Activated naive CD8-positive, alpha-beta T cell treated with anti-CD3 and anti-CD28 coated beads, Interleukin-2, amount 50 U/mL, for 24 hours (primary cell): Measurements from ENCODE around the gene ZFP30.
"Not testable (repeated sequence)": the region's sequence is repeated elsewhere in the genome, so short reads cannot be mapped to it uniquely, and the experiment has no call there.

ENCODE experiments used
- ATAC-seq: fragments of 150-1000 bp; cut with Tn5 transposase; one replicate; pipeline ENCODE4 v1.10.0; 2021
- DNase-seq: peaks from one replicate; pipeline ENCODE4 v3.0.0; 2021
- H3K27ac Mint-ChIP-seq: one replicate; pipeline ENCODE4 v1.8.0; 2021; ENCODE audit warnings: mild to moderate bottlenecking, mixed read lengths
- H3K27me3 Mint-ChIP-seq: one replicate; pipeline ENCODE4 v1.8.0; 2021; ENCODE audit warnings: mixed read lengths
- H3K36me3 Mint-ChIP-seq: one replicate; pipeline ENCODE4 v1.8.0; 2021; ENCODE audit warnings: low read depth, mixed read lengths
- H3K4me1 Mint-ChIP-seq: one replicate; pipeline ENCODE4 v1.8.0; 2021; ENCODE audit warnings: mixed read lengths
- H3K4me3 Mint-ChIP-seq: one replicate; pipeline ENCODE4 v1.8.0; 2021; ENCODE audit warnings: mild to moderate bottlenecking, moderate library complexity, mixed read lengths
- H3K9me3 Mint-ChIP-seq: one replicate; pipeline ENCODE4 v1.8.0; 2021; ENCODE audit warnings: mixed read lengths

Gene ZFP30

GRCh38 chr19:37655301-37655688 is at the start of gene ZFP30:
TSS of gene ZFP30 (minus strand) at chr19:37655465. CDS start at chr19:37647822, 7,643 bp downstream.
- peak within 1 kb of the TSS; percentile 83 for H3K4me3 Mint-ChIP-seq
- H3K27me3 Mint-ChIP-seq, result no peaks in the 10 kb centered on the region
- DNase-seq (peak; percentile 87), ATAC-seq (peak; percentile 82)
- H3K4me1 Mint-ChIP-seq, result peaks cover 35% of the 10 kb centered on the region
- peaks cover 28% of the 10 kb centered on the region for H3K36me3 Mint-ChIP-seq
- H3K9me3 Mint-ChIP-seq, result peaks cover 19% of the 10 kb centered on the region
- H3K27ac Mint-ChIP-seq, result peak within 1 kb of the TSS; percentile 94

- H3K36me3 Mint-ChIP-seq, result peaks cover 69% of the 10 kb centered on the region
- ATAC-seq (no peak), DNase-seq (no peak)
- H3K9me3 Mint-ChIP-seq, result peaks cover 59% of the 10 kb centered on the region
- no peak overlapping the region for H3K27ac Mint-ChIP-seq
- no peaks in the 10 kb centered on the region for H3K27me3 Mint-ChIP-seq
- H3K4me1 Mint-ChIP-seq, result no peaks in the 10 kb centered on the region
- no peak overlapping the region for H3K4me3 Mint-ChIP-seq
Observed at GRCh38 chr19:37699057-37699456, 43.8 kb upstream of the ZFP30 start.

GRCh38 chr19:37698216-37698615 is 43.0 kb upstream of the ZFP30 start:
- ATAC-seq (no peak), DNase-seq (no peak)
- Mint-ChIP-seq H3K27me3 (no peaks in the 10 kb centered on the region), H3K9me3 (peaks cover 59% of the 10 kb centered on the region), H3K4me1 (no peaks in the 10 kb centered on the region), H3K4me3 (no peak overlapping the region), H3K27ac (no peak overlapping the region), H3K36me3 (peaks cover 67% of the 10 kb centered on the region)

- H3K27me3 Mint-ChIP-seq, result no peaks in the 10 kb centered on the region
- no peak overlapping the region for H3K27ac Mint-ChIP-seq
- no peak overlapping the region for H3K4me3 Mint-ChIP-seq
- peaks cover 10% of the 10 kb centered on the region for H3K4me1 Mint-ChIP-seq
- ATAC-seq (no peak), DNase-seq (no peak)
- H3K9me3 Mint-ChIP-seq, result peaks cover 46% of the 10 kb centered on the region
- H3K36me3 Mint-ChIP-seq, result peaks cover 52% of the 10 kb centered on the region
Observed at GRCh38 chr19:37695144-37695899, 40.1 kb upstream of the ZFP30 start.

- Mint-ChIP-seq H3K4me3 (no peak overlapping the region), H3K27ac (no peak overlapping the region), H3K36me3 (peaks cover 39% of the 10 kb centered on the region), H3K4me1 (peaks cover 10% of the 10 kb centered on the region), H3K27me3 (no peaks in the 10 kb centered on the region), H3K9me3 (peaks cover 28% of the 10 kb centered on the region)
- DNase-seq (no peak), ATAC-seq (no peak)
Observed at GRCh38 chr19:37692956-37693620, 37.8 kb upstream of the ZFP30 start.

GRCh38 chr19:37691881-37692504 is 36.7 kb upstream of the ZFP30 start:
- DNase-seq, result peak; percentile 77
- H3K27ac Mint-ChIP-seq, result peak overlapping the region; percentile 73
- peaks cover 35% of the 10 kb centered on the region for H3K36me3 Mint-ChIP-seq
- peaks cover 17% of the 10 kb centered on the region for H3K9me3 Mint-ChIP-seq
- H3K4me3 Mint-ChIP-seq, result peak overlapping the region; percentile 85
- peaks cover 10% of the 10 kb centered on the region for H3K4me1 Mint-ChIP-seq
- peak; percentile 91 for ATAC-seq
- H3K27me3 Mint-ChIP-seq, result no peaks in the 10 kb centered on the region

- no peak for ATAC-seq
- Mint-ChIP-seq H3K27ac (no peak overlapping the region), H3K36me3 (peaks cover 39% of the 10 kb centered on the region), H3K4me1 (no peaks in the 10 kb centered on the region), H3K9me3 (peaks cover 41% of the 10 kb centered on the region), H3K27me3 (no peaks in the 10 kb centered on the region), H3K4me3 (no peak overlapping the region)
- DNase-seq, result no peak
Observed at GRCh38 chr19:37683520-37683919, 28.3 kb upstream of the ZFP30 start.

GRCh38 chr19:37669450-37669914 is 14.2 kb upstream of the ZFP30 start:
- Mint-ChIP-seq H3K27me3 (no peaks in the 10 kb centered on the region), H3K36me3 (peaks cover 29% of the 10 kb centered on the region), H3K4me1 (no peaks in the 10 kb centered on the region), H3K4me3 (no peak overlapping the region), H3K27ac (no peak overlapping the region), H3K9me3 (peaks cover 41% of the 10 kb centered on the region)
- DNase-seq (no peak), ATAC-seq (no peak)

GRCh38 chr19:37657157-37657556 is 1.9 kb upstream of the ZFP30 start:
- H3K27ac Mint-ChIP-seq, ATAC-seq, H3K27me3 Mint-ChIP-seq, DNase-seq: not testable (repeated sequence)
- Mint-ChIP-seq H3K36me3 (peaks cover 24% of the 10 kb centered on the region), H3K4me3 (peak overlapping the region; percentile 83), H3K4me1 (peaks cover 35% of the 10 kb centered on the region), H3K9me3 (peaks cover 31% of the 10 kb centered on the region)

- Mint-ChIP-seq H3K4me3 (peak overlapping the region; percentile 83), H3K36me3 (peaks cover 29% of the 10 kb centered on the region), H3K27me3 (no peaks in the 10 kb centered on the region), H3K4me1 (peaks cover 35% of the 10 kb centered on the region), H3K27ac (peak overlapping the region; percentile 94), H3K9me3 (peaks cover 25% of the 10 kb centered on the region)
- DNase-seq, result peak; percentile 90
- ATAC-seq, result peak; percentile 80
Observed at GRCh38 chr19:37655689-37656371, 565 bp upstream of the ZFP30 start.

- peaks cover 21% of the 10 kb centered on the region for H3K9me3 Mint-ChIP-seq
- no peaks in the 10 kb centered on the region for H3K27me3 Mint-ChIP-seq
- DNase-seq (peak; percentile 37), ATAC-seq (peak; percentile 16)
- H3K4me1 Mint-ChIP-seq, result peaks cover 35% of the 10 kb centered on the region
- peaks cover 32% of the 10 kb centered on the region for H3K36me3 Mint-ChIP-seq
- peak overlapping the region; percentile 83 for H3K4me3 Mint-ChIP-seq
- peak overlapping the region; percentile 94 for H3K27ac Mint-ChIP-seq
Observed at GRCh38 chr19:37654629-37655300, 500 bp downstream of the ZFP30 start.

GRCh38 chr19:37654118-37654517 is 1.1 kb downstream of the ZFP30 start:
- DNase-seq (no peak), ATAC-seq (no peak)
- H3K36me3 Mint-ChIP-seq, result peaks cover 35% of the 10 kb centered on the region
- H3K4me1 Mint-ChIP-seq, result peaks cover 35% of the 10 kb centered on the region
- H3K4me3 Mint-ChIP-seq, result peak overlapping the region; percentile 83
- peak overlapping the region; percentile 94 for H3K27ac Mint-ChIP-seq
- H3K27me3 Mint-ChIP-seq, result no peaks in the 10 kb centered on the region
- H3K9me3 Mint-ChIP-seq, result peaks cover 28% of the 10 kb centered on the region

- DNase-seq, result no peak
- peaks cover 66% of the 10 kb centered on the region for H3K36me3 Mint-ChIP-seq
Observed at GRCh38 chr19:37635076-37636056, 19.9 kb downstream of the ZFP30 start.

More at GRCh38 chr19:37635076-37636056, 19.9 kb downstream of the ZFP30 start:
- Mint-ChIP-seq H3K9me3 (peaks cover 60% of the 10 kb centered on the region), H3K27me3 (no peaks in the 10 kb centered on the region), H3K4me3 (no peak overlapping the region), H3K4me1 (no peaks in the 10 kb centered on the region), H3K27ac (no peak overlapping the region)
- ATAC-seq, result no peak
